IPS DF 6.9 (cell line): Measurements from ENCODE around the gene TPP2.

Source experiments
- DNase-seq: peaks from one replicate; pipeline ENCODE4 v3.0.0-alpha.2; 2013; ENCODE audit warnings: low read depth, low spot score
- H3K27ac ChIP-seq: one replicate; pipeline ENCODE4 v1.5.1; 2013; ENCODE audit warnings: low read length, control low read depth
- H3K27me3 ChIP-seq: 2 replicates; pipeline ENCODE4 v1.6.1; 2013; ENCODE audit warnings: mild to moderate bottlenecking, low read length; ENCODE audit not compliant: control insufficient read depth, insufficient read depth
- H3K36me3 ChIP-seq: 2 replicates; pipeline ENCODE4 v1.6.1; 2013; ENCODE audit warnings: low read length; ENCODE audit not compliant: control insufficient read depth, insufficient read depth
- H3K4me1 ChIP-seq: 2 replicates; pipeline ENCODE4 v1.6.1; 2013; ENCODE audit warnings: low read length; ENCODE audit not compliant: control insufficient read depth, insufficient read depth
- H3K4me3 ChIP-seq: 2 replicates; pipeline ENCODE4 v1.5.1; 2013; ENCODE audit warnings: mild to moderate bottlenecking, low read length
- H3K9me3 ChIP-seq: 2 replicates; pipeline ENCODE4 v1.6.1; 2013; ENCODE audit warnings: low read length, inconsistent platforms; ENCODE audit not compliant: control insufficient read depth, insufficient read depth
- WGBS: extraction: QIAGEN DNeasy Blood & Tissue Kit; methylation state at CpG from one replicate; pipeline ENCODE4 v1.1.7; 2013; ENCODE audit warnings: mixed read lengths, missing lambda C conversion rate; ENCODE audit not compliant: insufficient read length, insufficient coverage; 5-methylcytosine and 5-hydroxymethylcytosine counted together

Gene TPP2

DNA sequence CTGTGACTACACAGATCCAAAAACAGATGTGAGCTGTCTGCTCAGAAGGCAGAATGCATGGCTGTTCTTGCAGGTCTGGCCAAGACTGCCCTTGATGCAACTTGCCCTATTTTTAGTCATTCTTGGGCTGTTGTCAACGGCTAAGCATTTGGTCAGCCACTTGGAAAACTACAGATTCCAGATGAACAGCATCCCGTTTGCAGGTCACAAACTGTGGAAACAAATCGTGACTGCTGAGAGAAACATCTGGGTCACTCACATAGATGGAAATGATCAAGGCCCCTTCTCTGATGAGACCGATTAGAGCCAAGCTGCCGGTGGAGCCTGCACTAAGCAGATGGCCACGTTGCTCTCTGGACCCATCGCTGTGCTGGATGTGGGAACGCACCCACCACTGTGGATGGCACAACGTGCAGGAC, 113.5 kb downstream of the TPP2 start:
- Histone ChIP-seq H3K27me3 (no peaks in the 10 kb centered on the region), H3K4me1 (no peaks in the 10 kb centered on the region), H3K4me3 (no peak overlapping the region), H3K27ac (no peak overlapping the region), H3K9me3 (no peaks in the 10 kb centered on the region), H3K36me3 (no peaks in the 10 kb centered on the region)
- DNase-seq: no peak
- WGBS: no CpG with 5 or more reads among the region's 9 CpGs

DNA sequence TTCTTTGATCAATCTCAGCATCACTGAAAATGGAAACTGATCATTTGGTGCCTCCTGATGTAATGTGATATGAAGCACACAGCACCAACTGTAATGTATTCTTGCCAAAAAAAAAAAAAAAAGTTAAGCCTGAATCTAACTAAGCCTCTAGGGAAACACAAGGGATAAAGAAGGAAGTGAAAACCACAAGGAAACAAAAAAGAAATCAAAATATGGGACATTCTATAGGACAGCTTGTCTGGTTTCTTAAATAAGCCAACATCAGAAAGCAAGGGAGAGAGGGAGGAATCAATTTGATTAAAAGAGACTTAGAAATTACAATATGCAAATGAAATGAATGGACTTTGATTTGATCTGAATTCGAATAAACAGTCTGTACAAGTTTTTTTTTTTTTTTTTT, 118.7 kb downstream of the TPP2 start:
- no peaks in the 10 kb centered on the region for H3K27me3 ChIP-seq
- no peak for DNase-seq
- no CpG with 5 or more reads among the region's 1 CpG for WGBS
- no peaks in the 10 kb centered on the region for H3K36me3 ChIP-seq
- no peaks in the 10 kb centered on the region for H3K4me1 ChIP-seq
- no peak overlapping the region for H3K27ac ChIP-seq
- H3K9me3 ChIP-seq: no peaks in the 10 kb centered on the region
- H3K4me3 ChIP-seq: no peak overlapping the region

DNA sequence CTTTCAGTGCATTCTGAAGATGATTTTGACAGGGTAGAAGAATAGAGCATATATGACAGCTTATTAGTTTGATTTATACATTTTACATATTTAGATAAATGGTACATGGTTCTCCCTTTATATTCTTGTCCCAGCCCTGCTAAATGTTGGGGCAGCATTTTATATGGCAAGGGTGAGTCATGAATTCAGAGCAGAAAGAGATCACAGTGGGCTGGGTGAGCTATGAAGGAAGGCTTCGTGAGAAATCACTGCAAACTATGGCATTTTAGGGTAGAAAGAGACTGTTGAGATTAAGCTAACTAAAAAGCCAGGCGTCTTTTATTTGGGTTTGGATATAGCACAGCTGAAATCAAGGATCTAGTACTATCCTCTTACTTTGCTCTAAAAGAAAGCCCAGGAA, 122.0 kb downstream of the TPP2 start:
- no peak overlapping the region for H3K27ac ChIP-seq
- H3K4me3 ChIP-seq: no peak overlapping the region
- H3K9me3 ChIP-seq: no peaks in the 10 kb centered on the region
- DNase-seq: no peak
- H3K4me1 ChIP-seq: no peaks in the 10 kb centered on the region
- no CpG with 5 or more reads among the region's 2 CpGs for WGBS
- H3K27me3 ChIP-seq: no peaks in the 10 kb centered on the region
- no peaks in the 10 kb centered on the region for H3K36me3 ChIP-seq

DNA sequence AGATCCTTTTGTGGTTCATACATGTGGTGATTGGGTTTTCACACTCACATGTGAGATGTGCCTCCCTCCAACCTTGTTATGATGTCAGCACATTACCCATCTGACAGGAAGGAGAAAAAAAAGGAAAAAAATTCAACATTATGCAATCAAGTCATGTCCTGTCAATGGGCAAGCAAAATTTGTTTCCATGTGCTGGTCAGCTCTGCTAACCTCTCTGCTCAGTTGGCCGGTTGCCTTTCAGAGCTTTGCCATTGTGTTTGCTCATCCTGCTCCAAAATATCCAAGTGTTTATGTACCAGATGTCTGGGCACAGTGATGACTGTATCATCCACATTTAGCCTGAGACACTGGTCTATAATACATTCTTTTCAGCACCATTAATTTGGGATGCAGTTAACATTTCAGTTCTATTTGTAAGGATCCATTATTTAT, 125.0 kb downstream of the TPP2 start:
- Histone ChIP-seq H3K4me1 (no peaks in the 10 kb centered on the region; the same call in 1 of the 2 replicates), H3K27ac (no peak overlapping the region), H3K4me3 (no peak overlapping the region), H3K27me3 (no peaks in the 10 kb centered on the region), H3K9me3 (no peaks in the 10 kb centered on the region), H3K36me3 (no peaks in the 10 kb centered on the region)
- no peak for DNase-seq
- no CpG with 5 or more reads among the region's 1 CpG for WGBS

DNA sequence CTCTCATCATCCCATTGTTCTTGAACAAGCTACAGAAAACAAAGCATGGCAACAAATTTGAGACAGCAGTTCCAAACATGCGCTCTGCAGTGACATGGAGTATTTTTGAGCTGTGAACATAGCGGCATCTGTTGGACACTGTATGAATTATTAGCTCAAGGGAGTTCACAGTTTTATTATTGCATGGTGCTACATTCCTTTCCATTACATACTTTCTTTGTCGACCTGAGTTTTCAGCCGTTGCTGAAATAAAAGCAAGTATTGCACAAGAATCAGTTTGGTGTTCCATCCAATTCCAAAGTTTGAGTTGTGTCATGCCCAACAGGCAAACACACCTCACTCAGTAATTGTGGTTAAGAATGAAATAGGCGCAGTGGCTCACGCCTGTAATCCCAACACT, 128.1 kb downstream of the TPP2 start:
- WGBS: no CpG with 5 or more reads among the region's 6 CpGs
- Histone ChIP-seq H3K27ac (no peak overlapping the region), H3K9me3 (no peaks in the 10 kb centered on the region), H3K27me3 (no peaks in the 10 kb centered on the region), H3K36me3 (no peaks in the 10 kb centered on the region), H3K4me1 (no peaks in the 10 kb centered on the region; the same call in 1 of the 2 replicates), H3K4me3 (no peak overlapping the region)
- no peak for DNase-seq

DNA sequence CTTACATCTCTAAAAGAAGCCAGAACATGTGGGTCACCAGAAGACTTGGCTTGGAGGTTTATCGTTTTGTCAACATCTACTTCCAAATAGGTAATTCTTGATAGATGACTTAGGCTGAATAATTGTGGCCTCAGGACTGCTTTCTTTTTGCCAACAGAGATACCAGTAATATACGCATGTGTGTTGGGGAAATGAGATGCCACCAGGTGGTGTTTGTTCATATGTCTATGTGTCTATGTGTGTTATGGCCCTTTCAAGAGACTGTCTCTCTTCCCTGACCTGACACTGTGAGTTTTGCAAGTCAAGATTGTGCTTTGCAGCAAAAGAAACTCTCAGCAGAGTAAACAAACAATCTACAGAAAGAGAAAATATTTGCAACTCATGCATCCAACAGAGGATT, 129.6 kb downstream of the TPP2 start:
- H3K27me3 ChIP-seq: no peaks in the 10 kb centered on the region
- H3K36me3 ChIP-seq: no peaks in the 10 kb centered on the region
- DNase-seq: no peak
- H3K27ac ChIP-seq: no peak overlapping the region
- H3K9me3 ChIP-seq: no peaks in the 10 kb centered on the region
- H3K4me3 ChIP-seq: no peak overlapping the region
- WGBS: no CpG with 5 or more reads among the region's 2 CpGs
- no peaks in the 10 kb centered on the region; the same call in 1 of the 2 replicates for H3K4me1 ChIP-seq
